Uterus (tissue), 4 donors: ENCODE data around the gene KIF5A. TPM values are rescaled to one million over a fixed set of nuclear protein-coding genes. Genes with fewer than 3 reads are reported as not detected.
"Not testable (repeated sequence)": the region's sequence is repeated elsewhere in the genome, so short reads cannot be mapped to it uniquely, and the experiment has no call there.

Experiments
- DNase-seq, 2 donors: peaks; one replicate each; pipeline ENCODE4 v3.0.0-alpha.2; 2019 to 2020
- H3K27ac ChIP-seq, 2 donors: fragments of 200-600 bp; sonication (generic); 1 replicate in 1 of 2; 2 replicates in 1 of 2; pipeline ENCODE4 v1.5.1; 2016 to 2018
- H3K27me3 ChIP-seq, 2 donors: fragments of 200-600 bp; sonication (generic); one replicate each; pipeline ENCODE4 v1.5.1; 2018 to 2019; ENCODE audit warnings: control low read depth in 1 of 2
- H3K36me3 ChIP-seq, 2 donors: fragments of 200-600 bp; sonication (generic); one replicate each; pipeline ENCODE4 v1.5.1; 2019; ENCODE audit warnings: control low read depth in 1 of 2
- H3K4me1 ChIP-seq, 2 donors: fragments of 200-600 bp; sonication (generic); one replicate each; pipeline ENCODE4 v1.5.1; 2018 to 2019; ENCODE audit warnings: control low read depth in 1 of 2
- H3K4me3 ChIP-seq, 2 donors: fragments of 200-600 bp; sonication (generic); 1 replicate in 1 of 2; 2 replicates in 1 of 2; pipeline ENCODE4 v1.5.1; 2018 to 2019; ENCODE audit warnings: mild to moderate bottlenecking in 1 of 2
- H3K9me3 ChIP-seq, 2 donors: fragments of 200-600 bp; sonication (generic); one replicate each; pipeline ENCODE4 v1.5.1; 2019; ENCODE audit warnings: control low read depth in 1 of 2
- POLR2A ChIP-seq, 2 donors: fragments of 450-650 bp; IDR thresholded peaks; one replicate each; pipeline ENCODE4 v1.6.1; 2016; ENCODE audit warnings: antibody characterized with exemption in 2 of 2, mild to moderate bottlenecking in 1 of 2, moderate library complexity in 1 of 2
- intact Hi-C: fragments of 100-400 bp; cut with DNase I; formaldehyde crosslinking; loops from one replicate; pipeline ENCODE4 v1.15.1; 2023; ENCODE audit warnings: low total_unique reads
- total RNA-seq, 4 donors: library from RNA; depleted of rRNA in 3 of 4; stranded (reverse); fragments of >200 nt in 3 of 4; gene quantifications; one replicate each; pipeline versions ENCODE4 v1.1.0 to v1.2.4, GENCODE V29; 2014 to 2023
- TF ChIP-seq, protein P1 (sequence below), 4 experiments: fragments of 200-600 bp in 2 of 4; fragments of 450-650 bp in 2 of 4; sonication (generic) in 2 of 4; IDR thresholded peaks; one replicate each; pipeline ENCODE4 v1.5.1; 2016 to 2019; ENCODE audit warnings: antibody characterized with exemption in 4 of 4, mild to moderate bottlenecking in 2 of 4, moderate library complexity in 1 of 4
- donor health status: DM: yes; HTN: yes; CAD: no.

KIF5A gene
- total RNA-seq, 4 donors from 2014 or later: 0.59 to 5.1 (median 1.9) TPM

DNA sequence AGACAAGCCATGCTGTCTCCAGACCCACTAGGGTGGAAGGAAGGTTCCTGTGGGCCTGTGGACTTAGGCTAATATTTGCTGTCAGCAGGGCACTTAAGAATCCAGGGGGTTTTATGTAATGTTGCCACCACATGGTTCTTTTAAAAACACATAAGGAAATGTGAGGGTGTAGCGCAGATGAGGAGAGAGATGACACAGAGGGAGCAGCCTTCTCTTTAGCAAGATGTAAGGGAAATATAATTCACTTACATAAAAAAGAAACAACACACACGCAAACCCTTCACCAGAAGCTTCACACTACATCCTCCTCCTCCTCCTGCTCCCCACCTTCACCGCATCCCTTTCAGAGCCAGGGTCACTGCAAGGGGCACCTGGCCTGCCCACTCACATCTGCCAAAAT lies 36.3 kb downstream of the KIF5A start:
- Histone ChIP-seq H3K27me3 (no peaks in the 10 kb centered on the region), H3K4me1 (no peaks in the 10 kb centered on the region), H3K27ac (no peak overlapping the region), H3K36me3 (no peaks in the 10 kb centered on the region), H3K4me3 (no peak overlapping the region), H3K9me3 (no peaks in the 10 kb centered on the region)
- no peak for DNase-seq
- intact Hi-C loops: no loop called here
- TF ChIP-seq, protein P1, sequence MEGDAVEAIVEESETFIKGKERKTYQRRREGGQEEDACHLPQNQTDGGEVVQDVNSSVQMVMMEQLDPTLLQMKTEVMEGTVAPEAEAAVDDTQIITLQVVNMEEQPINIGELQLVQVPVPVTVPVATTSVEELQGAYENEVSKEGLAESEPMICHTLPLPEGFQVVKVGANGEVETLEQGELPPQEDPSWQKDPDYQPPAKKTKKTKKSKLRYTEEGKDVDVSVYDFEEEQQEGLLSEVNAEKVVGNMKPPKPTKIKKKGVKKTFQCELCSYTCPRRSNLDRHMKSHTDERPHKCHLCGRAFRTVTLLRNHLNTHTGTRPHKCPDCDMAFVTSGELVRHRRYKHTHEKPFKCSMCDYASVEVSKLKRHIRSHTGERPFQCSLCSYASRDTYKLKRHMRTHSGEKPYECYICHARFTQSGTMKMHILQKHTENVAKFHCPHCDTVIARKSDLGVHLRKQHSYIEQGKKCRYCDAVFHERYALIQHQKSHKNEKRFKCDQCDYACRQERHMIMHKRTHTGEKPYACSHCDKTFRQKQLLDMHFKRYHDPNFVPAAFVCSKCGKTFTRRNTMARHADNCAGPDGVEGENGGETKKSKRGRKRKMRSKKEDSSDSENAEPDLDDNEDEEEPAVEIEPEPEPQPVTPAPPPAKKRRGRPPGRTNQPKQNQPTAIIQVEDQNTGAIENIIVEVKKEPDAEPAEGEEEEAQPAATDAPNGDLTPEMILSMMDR (IDR thresholded peaks at IDR 0.05): no peak
- TF ChIP-seq POLR2A (IDR thresholded peaks at IDR 0.05): no peak

DNA sequence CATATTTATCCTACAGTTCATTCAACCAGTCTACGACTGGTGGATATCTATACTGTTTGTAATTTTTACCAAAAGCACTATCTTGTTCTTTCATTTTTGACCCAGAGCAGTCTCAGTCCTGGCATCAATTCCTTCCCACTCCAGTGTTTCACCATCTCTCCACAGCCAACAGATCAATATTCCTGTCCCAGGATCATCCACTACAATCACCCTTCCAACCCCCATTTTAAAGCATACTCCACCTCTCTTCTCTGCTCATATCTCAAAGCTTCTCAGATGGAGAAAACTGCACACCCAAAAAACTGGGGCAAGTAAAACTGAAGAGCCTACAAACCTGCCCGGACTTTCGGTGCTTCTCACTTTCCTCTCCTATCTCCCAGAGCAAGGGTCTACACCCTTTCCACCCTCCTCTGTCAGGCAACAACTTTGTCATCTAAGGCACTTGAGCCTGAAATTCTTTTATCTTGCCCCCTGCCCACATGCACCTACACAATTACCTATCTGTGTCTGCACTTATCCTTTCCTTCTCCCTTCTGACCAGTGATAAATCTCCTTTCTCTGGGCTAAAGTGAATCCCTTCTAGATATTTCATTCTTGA lies 37.1 kb downstream of the KIF5A start:
- TF ChIP-seq POLR2A (IDR thresholded peaks at IDR 0.05): no peak
- TF ChIP-seq, protein P1 (IDR thresholded peaks at IDR 0.05): no peak
- no peak for DNase-seq
- no peaks in the 10 kb centered on the region for H3K9me3 ChIP-seq
- H3K36me3 ChIP-seq: no peaks in the 10 kb centered on the region
- intact Hi-C loops: no loop called here
- H3K4me3 ChIP-seq: no peak overlapping the region
- no peaks in the 10 kb centered on the region for H3K27me3 ChIP-seq
- no peak overlapping the region for H3K27ac ChIP-seq
- no peaks in the 10 kb centered on the region for H3K4me1 ChIP-seq

DNA sequence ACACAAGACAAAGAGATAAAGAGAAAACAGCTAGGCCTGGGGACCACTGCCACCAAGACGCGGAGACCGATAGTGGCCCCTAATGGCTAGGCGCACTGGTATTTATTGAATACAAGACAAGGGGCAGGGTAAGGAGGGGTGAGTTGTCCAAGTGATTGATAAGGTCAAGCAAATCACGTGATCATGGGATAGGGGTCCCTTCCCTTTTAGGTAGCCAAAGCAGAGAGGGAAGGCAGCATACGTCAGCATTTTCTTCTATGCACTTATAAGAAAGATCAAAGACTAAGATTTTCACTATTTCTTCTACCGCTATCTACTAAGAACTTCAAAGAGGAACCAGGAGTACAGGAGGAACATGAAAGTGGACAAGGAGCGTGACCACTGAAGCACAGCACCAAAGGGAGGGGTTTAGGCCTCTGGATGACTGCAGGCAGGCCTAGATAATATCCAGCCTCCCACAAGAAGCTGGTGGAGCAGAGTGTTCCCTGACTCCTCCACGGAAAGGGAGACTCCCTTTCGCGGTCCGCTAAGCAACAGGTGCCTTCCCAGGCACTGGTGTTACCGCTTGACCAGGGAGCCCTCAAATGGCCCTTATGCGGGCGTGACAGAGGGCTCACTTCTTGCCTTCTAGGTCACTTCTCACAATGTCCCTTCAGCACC lies 39.2 kb downstream of the KIF5A start:
- H3K36me3 ChIP-seq, H3K4me3 ChIP-seq, H3K4me1 ChIP-seq, intact Hi-C loops, H3K27ac ChIP-seq, H3K27me3 ChIP-seq, DNase-seq, H3K9me3 ChIP-seq: not testable (repeated sequence)

DNA sequence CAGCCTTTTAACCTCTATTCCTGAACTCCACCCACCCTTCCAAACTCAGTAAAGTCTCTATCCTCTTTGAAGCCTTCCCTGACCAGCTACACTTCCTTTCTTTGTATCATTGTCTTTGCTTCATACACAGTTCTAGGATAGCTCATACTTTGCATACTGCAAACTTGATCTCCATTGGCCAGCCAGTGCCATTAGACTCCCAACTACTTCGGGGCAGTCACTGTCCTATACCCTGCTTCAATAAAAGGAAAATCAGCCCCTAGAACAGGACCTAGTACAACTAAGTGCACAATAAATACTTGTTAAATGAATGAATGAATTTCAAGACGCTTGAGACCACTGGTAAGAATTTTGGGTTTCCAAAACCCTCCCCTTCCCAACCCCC lies 40.6 kb downstream of the KIF5A start:
- no peaks in the 10 kb centered on the region for H3K4me1 ChIP-seq
- TF ChIP-seq, protein P1 (IDR thresholded peaks at IDR 0.05): no peak
- TF ChIP-seq POLR2A (IDR thresholded peaks at IDR 0.05): no peak
- peak overlapping the region; percentile 64 to 81 for H3K4me3 ChIP-seq
- intact Hi-C loops: no loop called here
- no peak for DNase-seq
- no peaks in the 10 kb centered on the region for H3K27me3 ChIP-seq
- no peaks in the 10 kb centered on the region for H3K9me3 ChIP-seq
- H3K36me3 ChIP-seq: no peaks in the 10 kb centered on the region
- peak overlapping the region; percentile 62 to 77 for H3K27ac ChIP-seq

DNA sequence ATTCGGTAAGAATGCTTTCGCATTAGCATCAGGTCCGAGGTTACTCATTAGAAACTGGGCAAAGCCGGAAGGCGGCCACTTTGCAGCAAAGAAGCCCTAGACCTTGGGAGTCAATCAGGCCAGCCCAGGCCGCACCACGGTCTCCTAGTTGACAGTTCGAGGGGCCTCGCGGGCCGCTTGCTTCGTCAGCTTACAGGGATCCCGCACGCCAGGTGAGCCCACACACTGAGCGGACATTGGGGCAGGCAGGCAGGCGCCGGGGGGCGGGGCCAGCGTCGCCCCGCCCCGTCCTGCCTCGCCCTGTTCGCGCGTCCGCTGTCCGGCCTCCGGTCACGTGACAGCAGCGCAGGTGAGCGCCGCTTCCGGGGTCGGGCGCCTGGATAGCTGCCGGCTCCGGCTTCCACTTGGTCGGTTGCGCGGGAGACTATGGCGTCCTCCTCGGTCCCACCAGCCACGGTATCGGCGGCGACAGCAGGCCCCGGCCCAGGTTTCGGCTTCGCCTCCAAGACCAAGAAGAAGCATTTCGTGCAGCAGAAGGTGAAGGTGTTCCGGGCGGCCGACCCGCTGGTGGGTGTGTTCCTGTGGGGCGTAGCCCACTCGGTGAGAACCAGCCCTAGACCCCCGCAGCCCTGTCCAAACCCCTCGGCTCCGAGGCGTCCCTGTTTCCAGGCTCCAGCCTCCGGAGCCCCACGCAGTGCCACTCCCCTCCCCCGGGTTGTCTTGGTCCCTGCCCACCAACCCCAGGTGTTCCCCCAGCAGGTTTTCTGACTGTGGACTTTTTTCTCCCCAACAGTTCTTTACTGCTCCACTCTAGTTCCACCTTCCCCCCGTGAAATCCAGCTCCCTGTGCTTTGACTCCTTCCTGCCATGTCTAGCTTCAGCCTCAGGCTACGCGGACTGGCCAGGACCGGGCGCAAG lies 41.3 kb downstream of the KIF5A start, which contains the start of gene PIP4K2C:
Gene PIP4K2C (plus strand): TSS at position 329 of the 918 bp plus-strand sequence. CDS start 98 bp downstream, at position 427.
- Histone ChIP-seq H3K4me3 (peak within 1 kb of the TSS; percentile 64 to 81), H3K4me1 (no peaks in the 10 kb centered on the region), H3K27me3 (no peaks in the 10 kb centered on the region), H3K27ac (peak within 1 kb of the TSS; percentile 62 to 77), H3K36me3 (no peaks in the 10 kb centered on the region), H3K9me3 (no peaks in the 10 kb centered on the region)
- peak in 1 of 2 donors; percentile 62 for TF ChIP-seq POLR2A (IDR thresholded peaks at IDR 0.05)
- TF ChIP-seq, protein P1 (IDR thresholded peaks at IDR 0.05): no peak
- DNase-seq: peak; percentile 72 to 79
- intact Hi-C loops: no loop called here
